ENCODE results near the gene VSIG8. TPM values are rescaled to one million over a fixed set of nuclear protein-coding genes. Genes with fewer than 3 reads are reported as not detected.

Gene VSIG8
- total RNA-seq, 2 donors from 2014 or later: not detected

GRCh38 chr1:159897962-159898361, 35.5 kb upstream of the VSIG8 start:
- Histone ChIP-seq H3K36me3 (ENCODE audit: control insufficient read depth, insufficient read depth, low read length) (no peaks in the 10 kb centered on the region), H3K27me3 (ENCODE audit: control insufficient read depth, insufficient read depth, low read length, poor library complexity, severe bottlenecking) (peaks cover 18% of the 10 kb centered on the region), H3K4me3 (ENCODE audit: low read length) (no peak overlapping the region), H3K9ac (ENCODE audit: extremely low read depth, low read length, poor library complexity, severe bottlenecking) (no peak overlapping the region), H3K27ac (ENCODE audit: low read depth, low read length) (no peak overlapping the region), H3K9me3 (ENCODE audit: control insufficient read depth, low read length) (no peaks in the 10 kb centered on the region), H3K4me1 (ENCODE audit: control insufficient read depth, insufficient read depth, low read length) (peaks cover 17% of the 10 kb centered on the region)
- Mint-ChIP-seq H3K4me3 (no peak overlapping the region), H3K4me1 (peaks cover 29% of the 10 kb centered on the region), H3K27me3 (ENCODE audit: insufficient read depth) (peaks cover 32% of the 10 kb centered on the region), H3K9me3 (peaks cover 4% of the 10 kb centered on the region), H3K36me3 (ENCODE audit: low read depth) (no peaks in the 10 kb centered on the region), H3K27ac (no peak overlapping the region)
- TF ChIP-seq, protein P1, sequence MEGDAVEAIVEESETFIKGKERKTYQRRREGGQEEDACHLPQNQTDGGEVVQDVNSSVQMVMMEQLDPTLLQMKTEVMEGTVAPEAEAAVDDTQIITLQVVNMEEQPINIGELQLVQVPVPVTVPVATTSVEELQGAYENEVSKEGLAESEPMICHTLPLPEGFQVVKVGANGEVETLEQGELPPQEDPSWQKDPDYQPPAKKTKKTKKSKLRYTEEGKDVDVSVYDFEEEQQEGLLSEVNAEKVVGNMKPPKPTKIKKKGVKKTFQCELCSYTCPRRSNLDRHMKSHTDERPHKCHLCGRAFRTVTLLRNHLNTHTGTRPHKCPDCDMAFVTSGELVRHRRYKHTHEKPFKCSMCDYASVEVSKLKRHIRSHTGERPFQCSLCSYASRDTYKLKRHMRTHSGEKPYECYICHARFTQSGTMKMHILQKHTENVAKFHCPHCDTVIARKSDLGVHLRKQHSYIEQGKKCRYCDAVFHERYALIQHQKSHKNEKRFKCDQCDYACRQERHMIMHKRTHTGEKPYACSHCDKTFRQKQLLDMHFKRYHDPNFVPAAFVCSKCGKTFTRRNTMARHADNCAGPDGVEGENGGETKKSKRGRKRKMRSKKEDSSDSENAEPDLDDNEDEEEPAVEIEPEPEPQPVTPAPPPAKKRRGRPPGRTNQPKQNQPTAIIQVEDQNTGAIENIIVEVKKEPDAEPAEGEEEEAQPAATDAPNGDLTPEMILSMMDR (conservative IDR thresholded peaks at IDR 0.05): no peak
- no peak for DNase-seq
- WGBS, 2 experiments (ENCODE audit: insufficient coverage in 1 of 2, insufficient read length in 1 of 2): 90 to 97% methylated on average over 2 to 3 of the region's 3 CpGs

GRCh38 chr1:159896546-159896930, 34.1 kb upstream of the VSIG8 start:
- no peak overlapping the region for H3K27ac Mint-ChIP-seq
- peaks cover 1% of the 10 kb centered on the region for H3K9me3 Mint-ChIP-seq
- no peak overlapping the region for H3K4me3 Mint-ChIP-seq
- Histone ChIP-seq H3K9ac (ENCODE audit: extremely low read depth, low read length, poor library complexity, severe bottlenecking) (no peak overlapping the region), H3K27me3 (ENCODE audit: control insufficient read depth, insufficient read depth, low read length, poor library complexity, severe bottlenecking) (peaks cover 18% of the 10 kb centered on the region), H3K9me3 (ENCODE audit: control insufficient read depth, low read length) (no peaks in the 10 kb centered on the region), H3K36me3 (ENCODE audit: control insufficient read depth, insufficient read depth, low read length) (no peaks in the 10 kb centered on the region), H3K27ac (ENCODE audit: low read depth, low read length) (no peak overlapping the region), H3K4me3 (ENCODE audit: low read length) (no peak overlapping the region), H3K4me1 (ENCODE audit: control insufficient read depth, insufficient read depth, low read length) (peaks cover 17% of the 10 kb centered on the region)
- 91 to 100% methylated on average over 2 to 3 of the region's 3 CpGs for WGBS, 2 experiments (ENCODE audit: insufficient coverage in 1 of 2, insufficient read length in 1 of 2)
- TF ChIP-seq, protein P1 (conservative IDR thresholded peaks at IDR 0.05): no peak
- DNase-seq: no peak
- peaks cover 29% of the 10 kb centered on the region for H3K27me3 Mint-ChIP-seq (ENCODE audit: insufficient read depth)
- no peaks in the 10 kb centered on the region for H3K36me3 Mint-ChIP-seq (ENCODE audit: low read depth)
- peaks cover 38% of the 10 kb centered on the region for H3K4me1 Mint-ChIP-seq

DNA sequence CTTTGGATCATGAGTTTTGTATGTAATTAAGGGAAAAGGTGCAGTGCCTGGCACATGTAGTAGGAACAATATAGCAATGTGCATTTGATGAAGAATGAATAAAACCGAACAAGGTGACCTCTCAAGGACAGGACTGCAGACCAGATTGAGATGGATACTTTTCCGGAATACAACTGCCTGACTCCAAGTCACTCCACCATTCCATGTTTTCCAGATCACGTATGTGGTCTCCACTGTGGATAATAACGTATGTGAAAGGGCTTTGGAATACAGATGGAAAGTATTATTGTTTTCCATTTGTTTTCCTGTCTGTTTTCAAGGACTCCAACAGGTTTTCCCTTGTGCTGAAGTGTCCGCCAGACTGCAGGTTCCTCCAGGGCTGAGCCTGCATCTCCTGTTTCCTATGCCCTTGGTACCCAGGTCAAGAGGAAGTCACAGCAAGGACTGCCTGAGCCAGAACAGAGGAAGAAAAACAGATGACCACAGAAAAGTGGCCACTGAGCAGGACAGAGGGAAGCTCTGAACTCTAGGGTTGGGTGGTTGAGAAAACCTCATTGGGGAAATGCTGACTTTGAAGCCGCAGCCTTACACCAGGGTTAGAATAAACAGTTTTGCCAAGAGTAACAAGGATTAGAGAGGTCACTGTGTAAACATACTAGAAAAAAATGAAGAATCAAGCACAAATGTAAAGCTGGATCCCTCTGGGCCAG, 33.5 kb upstream of the VSIG8 start:
- Mint-ChIP-seq H3K9me3 (peaks cover 1% of the 10 kb centered on the region), H3K4me1 (peaks cover 36% of the 10 kb centered on the region), H3K36me3 (ENCODE audit: low read depth) (no peaks in the 10 kb centered on the region), H3K27me3 (ENCODE audit: insufficient read depth) (peaks cover 29% of the 10 kb centered on the region), H3K27ac (no peak overlapping the region), H3K4me3 (no peak overlapping the region)
- TF ChIP-seq, protein P1 (conservative IDR thresholded peaks at IDR 0.05): no peak
- Histone ChIP-seq H3K4me3 (ENCODE audit: low read length) (no peak overlapping the region), H3K9me3 (ENCODE audit: control insufficient read depth, low read length) (no peaks in the 10 kb centered on the region), H3K36me3 (ENCODE audit: control insufficient read depth, insufficient read depth, low read length) (no peaks in the 10 kb centered on the region), H3K27me3 (ENCODE audit: control insufficient read depth, insufficient read depth, low read length, poor library complexity, severe bottlenecking) (peaks cover 18% of the 10 kb centered on the region), H3K4me1 (ENCODE audit: control insufficient read depth, insufficient read depth, low read length) (peaks cover 17% of the 10 kb centered on the region), H3K27ac (ENCODE audit: low read depth, low read length) (no peak overlapping the region), H3K9ac (ENCODE audit: extremely low read depth, low read length, poor library complexity, severe bottlenecking) (no peak overlapping the region)
- no peak for DNase-seq
- WGBS, 2 experiments (ENCODE audit: insufficient coverage in 1 of 2, insufficient read length in 1 of 2): 85 to 86% methylated on average over 6 of the region's 6 CpGs
